Erythroblast (primary cell): ENCODE measurements around the gene HOXA6.

Source experiments
- GATA1 ChIP-seq: IDR thresholded peaks from 2 replicates; pipeline ENCODE4 v1.6.1; 2011; ENCODE audit warnings: low read depth, mild to moderate bottlenecking, control low read depth, low read length, moderate library complexity
- POLR2A ChIP-seq: IDR thresholded peaks from 2 replicates; pipeline ENCODE4 v1.6.1; 2011; ENCODE audit warnings: mild to moderate bottlenecking, low read length

- TF ChIP-seq POLR2A (no peak), GATA1 (no peak)
Observed at GRCh38 chr7:27115221-27116026, 32.1 kb downstream of the HOXA6 start.
